ENCODE measurements around the gene B4GALNT4. TPM values are rescaled to one million over a fixed set of nuclear protein-coding genes. Genes with fewer than 3 reads are reported as not detected.

Gene B4GALNT4
- total RNA-seq, 1 donor: 2.2 TPM

GRCh38 chr11:370070-370941 is 1.0 kb downstream of the B4GALNT4 start:
- Histone ChIP-seq H3K79me2 (ENCODE audit: insufficient read depth, low read length) (no peaks in the 10 kb centered on the region), H2AFZ (ENCODE audit: low read length) (no peak overlapping the region), H3K9me3 (ENCODE audit: low read depth, low read length) (no peaks in the 10 kb centered on the region), H4K20me1 (ENCODE audit: insufficient read depth, low read length) (no peaks in the 10 kb centered on the region), H3K4me1 (ENCODE audit: insufficient read depth, low read length) (no peaks in the 10 kb centered on the region), H3K4me2 (ENCODE audit: insufficient read depth, low read length) (no peak overlapping the region), H3K36me3 (ENCODE audit: insufficient read depth, low read length) (no peaks in the 10 kb centered on the region), H3K27me3 (ENCODE audit: insufficient read depth, low read length) (peaks cover 40% of the 10 kb centered on the region), H3K4me3 (ENCODE audit: insufficient read depth, low read length) (no peak overlapping the region), H3K27ac (ENCODE audit: low read depth, low read length) (no peak overlapping the region)
- TF ChIP-seq, protein P1, sequence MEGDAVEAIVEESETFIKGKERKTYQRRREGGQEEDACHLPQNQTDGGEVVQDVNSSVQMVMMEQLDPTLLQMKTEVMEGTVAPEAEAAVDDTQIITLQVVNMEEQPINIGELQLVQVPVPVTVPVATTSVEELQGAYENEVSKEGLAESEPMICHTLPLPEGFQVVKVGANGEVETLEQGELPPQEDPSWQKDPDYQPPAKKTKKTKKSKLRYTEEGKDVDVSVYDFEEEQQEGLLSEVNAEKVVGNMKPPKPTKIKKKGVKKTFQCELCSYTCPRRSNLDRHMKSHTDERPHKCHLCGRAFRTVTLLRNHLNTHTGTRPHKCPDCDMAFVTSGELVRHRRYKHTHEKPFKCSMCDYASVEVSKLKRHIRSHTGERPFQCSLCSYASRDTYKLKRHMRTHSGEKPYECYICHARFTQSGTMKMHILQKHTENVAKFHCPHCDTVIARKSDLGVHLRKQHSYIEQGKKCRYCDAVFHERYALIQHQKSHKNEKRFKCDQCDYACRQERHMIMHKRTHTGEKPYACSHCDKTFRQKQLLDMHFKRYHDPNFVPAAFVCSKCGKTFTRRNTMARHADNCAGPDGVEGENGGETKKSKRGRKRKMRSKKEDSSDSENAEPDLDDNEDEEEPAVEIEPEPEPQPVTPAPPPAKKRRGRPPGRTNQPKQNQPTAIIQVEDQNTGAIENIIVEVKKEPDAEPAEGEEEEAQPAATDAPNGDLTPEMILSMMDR (IDR thresholded peaks at IDR 0.05; ENCODE audit: extremely low read depth, low read depth, low read length): no peak
- DNase-seq (ENCODE audit: insufficient read length, low spot score, missing footprints): peak; percentile 87

DNA sequence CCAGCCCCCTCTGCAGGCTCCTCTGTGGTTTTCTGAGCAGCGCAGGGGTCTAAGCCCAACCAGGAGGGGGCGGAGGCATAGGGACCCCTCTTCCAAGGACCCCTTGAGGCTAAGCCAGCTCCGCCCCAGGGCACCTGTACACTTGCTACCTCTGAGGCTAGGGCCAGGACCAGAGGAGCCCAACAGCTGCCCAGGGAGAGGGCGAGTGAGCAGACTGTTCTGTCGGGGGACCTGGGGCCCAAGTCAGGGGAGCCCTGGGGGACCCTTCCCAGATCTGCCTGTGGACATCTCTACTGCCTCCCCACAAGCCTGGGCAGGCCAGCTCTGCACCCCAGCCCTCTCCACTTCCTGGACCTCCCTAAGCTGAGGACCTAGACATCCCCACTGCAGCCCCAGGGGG is 1.8 kb downstream of the B4GALNT4 start:
- no peaks in the 10 kb centered on the region for H3K36me3 ChIP-seq (ENCODE audit: insufficient read depth, low read length)
- H3K27me3 ChIP-seq (ENCODE audit: insufficient read depth, low read length): peaks cover 36% of the 10 kb centered on the region
- H4K20me1 ChIP-seq (ENCODE audit: insufficient read depth, low read length): no peaks in the 10 kb centered on the region
- no peaks in the 10 kb centered on the region for H3K79me2 ChIP-seq (ENCODE audit: insufficient read depth, low read length)
- no peaks in the 10 kb centered on the region for H3K9me3 ChIP-seq (ENCODE audit: low read depth, low read length)
- H3K4me1 ChIP-seq (ENCODE audit: insufficient read depth, low read length): no peaks in the 10 kb centered on the region
- peak; percentile 88 for DNase-seq (ENCODE audit: insufficient read length, low spot score, missing footprints)
- no peak overlapping the region for H3K27ac ChIP-seq (ENCODE audit: low read depth, low read length)
- H3K4me3 ChIP-seq (ENCODE audit: insufficient read depth, low read length): no peak overlapping the region
- H3K4me2 ChIP-seq (ENCODE audit: insufficient read depth, low read length): no peak overlapping the region
- TF ChIP-seq, protein P1 (IDR thresholded peaks at IDR 0.05; ENCODE audit: extremely low read depth, low read depth, low read length): no peak
- no peak overlapping the region for H2AFZ ChIP-seq (ENCODE audit: low read length)

GRCh38 chr11:371716-372590 is 2.7 kb downstream of the B4GALNT4 start:
- peak; percentile 88 for DNase-seq (ENCODE audit: insufficient read length, low spot score, missing footprints)
- Histone ChIP-seq H3K9me3 (ENCODE audit: low read depth, low read length) (no peaks in the 10 kb centered on the region), H3K79me2 (ENCODE audit: insufficient read depth, low read length) (no peaks in the 10 kb centered on the region), H3K27me3 (ENCODE audit: insufficient read depth, low read length) (peaks cover 31% of the 10 kb centered on the region), H3K4me2 (ENCODE audit: insufficient read depth, low read length) (no peak overlapping the region), H3K36me3 (ENCODE audit: insufficient read depth, low read length) (no peaks in the 10 kb centered on the region), H2AFZ (ENCODE audit: low read length) (no peak overlapping the region), H3K4me1 (ENCODE audit: insufficient read depth, low read length) (no peaks in the 10 kb centered on the region), H4K20me1 (ENCODE audit: insufficient read depth, low read length) (no peaks in the 10 kb centered on the region), H3K27ac (ENCODE audit: low read depth, low read length) (no peak overlapping the region), H3K4me3 (ENCODE audit: insufficient read depth, low read length) (no peak overlapping the region)
- TF ChIP-seq, protein P1 (IDR thresholded peaks at IDR 0.05; ENCODE audit: extremely low read depth, low read depth, low read length): no peak
